GM21576 (cell line): ENCODE results near the gene ENTPD2.
"Not testable (repeated sequence)": the region's sequence is repeated elsewhere in the genome, so short reads cannot be mapped to it uniquely, and the experiment has no call there.

ENCODE experiments used
- ATAC-seq: cut with Tn5 transposase; IDR thresholded peaks from one replicate; pipeline ENCODE4 v1.9.1; 2021; ENCODE audit warnings: mild to moderate bottlenecking, moderate library complexity; ENCODE audit not compliant: unreplicated experiment

ENTPD2 gene

DNA sequence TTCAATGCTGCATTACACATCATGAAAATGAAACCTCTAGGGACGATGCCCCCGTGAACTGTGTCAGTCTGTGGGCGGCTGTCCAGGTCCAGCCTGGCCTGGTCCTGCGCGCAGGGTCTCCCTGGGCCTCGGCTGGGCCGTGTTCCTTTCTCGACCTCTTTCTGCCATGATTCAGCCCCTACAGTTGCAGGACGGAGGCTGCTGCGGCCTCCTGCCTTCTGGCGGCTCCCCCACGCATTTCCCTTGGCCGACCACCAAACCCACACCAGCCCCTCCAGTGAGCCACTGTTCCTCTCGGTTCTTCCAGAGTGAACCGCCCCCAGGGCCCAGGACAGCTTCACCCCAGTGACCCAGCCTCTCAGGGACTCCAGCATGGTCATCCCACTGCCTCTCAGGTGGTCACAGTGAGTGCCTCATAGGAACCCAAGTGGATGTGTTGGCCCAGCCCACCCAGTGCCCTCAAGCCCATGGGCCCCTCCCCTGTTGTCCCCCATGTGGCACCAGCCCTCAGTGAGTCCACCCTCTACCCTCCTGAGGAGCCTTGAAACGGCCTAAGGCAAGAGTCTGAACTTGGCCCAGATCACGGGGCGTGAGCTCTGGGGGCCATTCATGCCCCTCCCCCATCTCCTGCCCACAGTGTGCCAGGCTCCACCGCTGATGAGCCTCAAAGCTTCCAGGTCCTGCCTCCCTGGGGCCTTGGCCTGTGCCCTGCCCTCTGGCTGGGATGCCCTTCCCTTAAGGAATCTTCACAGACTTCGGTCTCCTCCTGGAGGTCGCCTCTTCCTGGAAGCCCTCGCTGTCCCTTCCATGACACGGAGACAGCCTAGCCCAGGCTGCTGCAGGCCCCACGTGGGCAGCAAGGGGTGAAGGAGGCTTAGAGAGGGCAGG lies 47.5 kb downstream of the ENTPD2 start:
- ATAC-seq = no peak

DNA sequence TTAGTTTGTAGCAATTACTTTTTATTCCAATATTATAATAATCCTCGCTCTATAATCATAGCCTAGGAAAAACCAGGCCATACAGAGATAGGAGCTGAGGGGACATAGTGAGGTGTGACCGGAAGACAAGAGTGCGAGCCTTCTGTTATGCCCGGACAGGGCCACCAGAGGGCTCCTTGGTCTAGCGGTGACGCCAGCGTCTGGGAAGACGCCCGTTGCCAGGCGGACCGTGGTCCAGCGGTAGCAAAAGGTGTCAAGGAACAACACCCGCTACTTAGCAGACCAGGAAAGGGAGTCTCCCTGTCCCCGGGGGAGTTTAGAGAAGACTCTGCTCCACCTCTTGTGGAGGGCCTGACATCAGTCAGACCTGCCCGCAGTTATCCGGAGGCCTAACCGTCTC lies 49.6 kb downstream of the ENTPD2 start:
- ATAC-seq = not testable (repeated sequence)

DNA sequence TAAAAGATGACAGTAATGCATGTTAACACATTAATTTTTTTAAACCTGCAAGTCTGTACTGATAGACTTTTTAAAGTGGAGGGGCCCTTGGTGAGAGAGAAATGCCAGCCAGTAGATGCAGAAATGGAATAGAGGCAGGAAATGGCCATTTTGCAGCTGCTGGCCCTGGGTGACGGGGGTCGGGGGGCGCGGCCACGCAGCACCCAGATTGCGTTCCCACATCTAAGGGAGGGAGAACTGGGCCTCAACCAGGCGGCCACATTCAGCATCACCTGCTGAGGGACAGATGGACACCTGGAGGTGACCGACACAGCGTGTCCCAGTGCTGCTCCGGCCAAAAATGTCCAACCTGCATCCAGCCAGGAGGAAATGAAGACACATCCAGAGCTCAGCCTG lies 51.2 kb downstream of the ENTPD2 start:
- no peak for ATAC-seq

DNA sequence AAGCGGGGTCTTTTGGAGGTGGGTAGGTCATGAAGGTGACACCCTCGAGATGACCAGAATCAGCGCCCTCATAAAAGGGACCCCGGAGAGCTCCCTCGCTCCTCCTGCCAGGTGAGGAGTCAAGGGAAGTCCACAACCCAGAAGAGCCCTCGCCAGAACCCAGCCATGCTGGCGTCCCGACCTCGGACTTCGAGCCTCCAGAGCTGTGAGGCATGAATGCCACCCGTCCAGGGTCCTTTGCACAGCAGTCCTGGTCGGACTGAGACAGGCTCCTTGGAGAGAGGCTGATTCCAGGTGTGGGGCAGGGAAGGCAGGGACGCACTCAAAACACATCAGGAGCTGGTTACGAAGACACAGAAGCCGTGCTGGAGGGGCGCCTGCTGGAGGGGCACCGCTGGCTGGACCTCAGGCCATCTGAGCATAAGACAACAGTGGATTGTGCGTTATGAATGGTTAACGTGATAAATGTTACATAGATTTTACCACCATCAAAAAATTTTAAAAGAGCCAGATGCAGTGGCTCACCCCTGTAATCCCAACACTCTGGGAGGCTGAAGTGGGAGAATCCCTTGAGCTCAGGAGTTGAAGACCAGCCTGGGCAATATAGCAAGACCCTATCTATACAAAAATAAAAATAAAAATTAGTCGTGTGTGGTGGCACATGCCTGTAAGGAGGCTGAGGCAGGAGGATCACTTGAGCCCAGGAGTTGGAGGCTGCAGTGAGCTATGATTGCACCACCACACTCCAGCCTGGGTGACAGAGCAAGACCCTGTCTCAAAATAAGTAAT lies 51.8 kb downstream of the ENTPD2 start:
- no peak for ATAC-seq

DNA sequence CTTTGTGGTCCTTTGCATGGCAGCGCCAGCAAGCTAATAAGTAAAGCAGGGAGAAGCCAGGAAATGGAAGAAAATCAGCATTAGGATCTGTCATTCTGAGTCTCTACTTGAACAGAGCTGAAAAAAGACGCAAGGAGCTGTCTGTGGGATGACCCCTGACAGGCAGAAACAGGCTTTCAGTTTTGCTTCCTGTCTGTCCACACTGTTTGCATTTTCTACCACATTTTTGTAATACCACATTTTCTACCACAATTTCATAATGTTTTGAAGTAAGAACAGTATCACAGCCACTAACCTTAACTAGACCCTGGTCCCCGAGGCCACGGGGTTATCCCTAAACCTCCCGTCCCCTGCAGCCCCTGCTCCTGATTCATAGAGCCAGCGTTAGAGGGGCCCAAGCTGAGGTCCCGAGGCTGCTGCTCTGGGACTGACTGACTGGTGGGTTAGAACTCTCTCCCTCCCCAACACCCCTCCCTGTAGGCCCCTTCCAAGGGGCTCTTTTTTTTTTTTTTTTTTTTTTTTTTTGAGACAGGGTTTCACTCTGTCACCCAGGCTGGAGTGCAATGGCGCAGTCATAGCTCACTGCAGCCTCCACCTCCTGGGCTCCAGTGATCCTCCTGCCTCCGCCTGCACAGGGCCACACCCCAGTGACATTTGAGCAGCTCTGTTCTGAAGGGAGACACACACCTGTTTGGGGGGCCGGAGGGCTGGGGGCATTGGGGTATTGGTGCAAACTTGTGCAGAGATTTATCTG lies 53.5 kb downstream of the ENTPD2 start:
- peak; percentile 60 for ATAC-seq
